Gastrocnemius medialis (tissue), 4 donors: ENCODE data around the gene MCCC2. TPM values are rescaled to one million over a fixed set of nuclear protein-coding genes. Genes with fewer than 3 reads are reported as not detected.
A peak's percentile ranks its signal among the peaks of the same experiment; 100 is the strongest.
"Not testable (repeated sequence)": the region's sequence is repeated elsewhere in the genome, so short reads cannot be mapped to it uniquely, and the experiment has no call there.

Source experiments
- ATAC-seq, 2 donors: fragments of 150-250 bp; one replicate each; pipeline ENCODE4 v1.9.1; 2016
- DNase-seq, 2 donors: peaks; one replicate each; pipeline ENCODE4 v3.0.0-alpha.2; 2019
- H3K27ac ChIP-seq, 4 donors: fragments of 200-600 bp; sonication (generic); 1 replicate in 1 of 4; 2 replicates in 3 of 4; pipeline ENCODE4 v1.5.1; 2016 to 2018; ENCODE audit warnings: mild to moderate bottlenecking in 2 of 4, moderate library complexity in 1 of 4
- H3K27me3 ChIP-seq, 3 donors: fragments of 200-600 bp; sonication (generic) in 2 of 3; 1 replicate in 1 of 3; 2 replicates in 2 of 3; pipeline versions ENCODE4 v1.5.1 to v1.6.0; 2016 to 2019; ENCODE audit warnings: mild to moderate bottlenecking in 1 of 3, moderate library complexity in 1 of 3
- H3K36me3 ChIP-seq, 2 donors: fragments of 200-600 bp; sonication (generic) in 1 of 2; one replicate each; pipeline ENCODE4 v1.5.1; 2017 to 2018
- H3K4me1 ChIP-seq, 2 donors: fragments of 200-600 bp; sonication (generic) in 1 of 2; one replicate each; pipeline ENCODE4 v1.5.1; 2016 to 2017; ENCODE audit warnings: mild to moderate bottlenecking in 2 of 2
- H3K4me3 ChIP-seq, 4 donors: fragments of 200-600 bp; sonication (generic) in 3 of 4; 1 replicate in 1 of 4; 2 replicates in 3 of 4; pipeline ENCODE4 v1.5.1; 2016 to 2019; ENCODE audit warnings: mild to moderate bottlenecking in 2 of 4
- H3K9me3 ChIP-seq, 3 donors: fragments of 200-600 bp; sonication (generic) in 2 of 3; 1 replicate in 1 of 3; 2 replicates in 2 of 3; pipeline ENCODE4 v1.5.1; 2016 to 2019
- POLR2A ChIP-seq, 2 donors: fragments of 450-650 bp; IDR thresholded peaks; one replicate each; pipeline ENCODE4 v1.6.1; 2017; ENCODE audit warnings: antibody characterized with exemption in 2 of 2, mild to moderate bottlenecking in 2 of 2, moderate library complexity in 2 of 2
- in situ Hi-C, 4 donors: fragments of 200-750 bp; cut with MboI; loops; one replicate each; pipeline versions ENCODE4 v1.15.0 to v1.8.0; 2017; ENCODE audit warnings: low sequenced_read_pairs in 4 of 4
- intact Hi-C: fragments of 100-400 bp; cut with DNase I; formaldehyde crosslinking; loops from one replicate; pipeline ENCODE4 v1.15.1; 2023; ENCODE audit warnings: low total_unique reads
- total RNA-seq, 4 donors: library from RNA; depleted of rRNA; stranded (reverse); fragments of >200 nt; gene quantifications; one replicate each; pipeline versions ENCODE4 v1.1.0 to v1.2.3, GENCODE V29; 2016
- TF ChIP-seq, protein P1 (sequence below), 5 experiments: fragments of 450-650 bp in 3 of 5; fragments of 200-600 bp in 2 of 5; sonication (generic) in 2 of 5; IDR thresholded peaks in 4 of 5; conservative IDR thresholded peaks in 1 of 5; 1 replicate in 4 of 5; 2 replicates in 1 of 5; pipeline ENCODE4 v1.5.1; 2016 to 2019; ENCODE audit warnings: antibody characterized with exemption in 5 of 5, mild to moderate bottlenecking in 3 of 5, moderate library complexity in 3 of 5

MCCC2 gene
- total RNA-seq, result 10 to 100 TPM; 41.4 to 51.4 (median 46.9) TPM

DNA sequence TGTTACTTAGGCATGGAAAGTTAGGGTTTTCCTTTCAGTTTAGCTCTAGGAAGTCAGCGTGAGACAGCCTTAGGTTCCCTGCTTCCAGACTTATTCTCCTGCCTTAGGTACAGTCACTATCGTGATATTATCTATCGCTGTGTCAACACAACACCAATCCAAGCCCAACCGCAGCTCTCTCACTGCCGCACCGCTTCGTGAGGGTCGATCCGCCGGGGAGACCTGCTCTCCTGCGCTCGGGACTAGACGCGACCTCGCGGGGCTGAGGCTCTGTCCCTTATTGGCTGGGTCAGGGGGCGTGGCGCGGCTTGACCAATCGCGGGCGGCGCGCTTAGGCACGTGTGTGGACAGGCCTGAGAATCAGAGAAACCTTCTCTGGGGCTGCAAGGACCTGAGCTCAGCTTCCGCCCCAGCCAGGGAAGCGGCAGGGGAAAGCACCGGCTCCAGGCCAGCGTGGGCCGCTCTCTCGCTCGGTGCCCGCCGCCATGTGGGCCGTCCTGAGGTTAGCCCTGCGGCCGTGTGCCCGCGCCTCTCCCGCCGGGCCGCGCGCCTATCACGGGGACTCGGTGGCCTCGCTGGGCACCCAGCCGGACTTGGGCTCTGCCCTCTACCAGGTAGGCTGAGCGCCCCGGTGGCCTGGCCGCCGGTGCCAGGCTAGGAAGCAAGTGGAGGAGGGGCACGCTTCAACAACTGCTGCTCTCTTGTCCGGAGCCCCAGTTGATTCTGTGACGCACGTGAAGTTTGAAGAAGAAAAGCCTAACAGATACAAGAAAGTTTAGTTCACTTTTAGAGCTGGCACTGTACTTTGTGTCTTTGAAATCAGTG, at the start of gene MCCC2:
Gene MCCC2 (plus strand): TSS at position 400 of the 825 bp plus-strand sequence. CDS start 86 bp downstream, at position 486.
- Histone ChIP-seq H3K4me1 (peaks cover 13 to 21% of the 10 kb centered on the region in 2 donors), H3K27ac (peak within 1 kb of the TSS; percentile 80 to 87 (median 85)), H3K9me3 (no peaks in the 10 kb centered on the region), H3K36me3 (no peaks in the 10 kb centered on the region), H3K27me3 (no peaks in the 10 kb centered on the region), H3K4me3 (peak within 1 kb of the TSS; percentile 68 to 92 (median 76))
- peak; percentile 96 to 99 for ATAC-seq
- peak; percentile 93 to 96 for DNase-seq
- intact Hi-C loops (no loop called here), in situ Hi-C loops (loop anchor here in 1 of 4 donors (10.0 kb wide), 1 partner anchor 718 kb away; no protein-coding TSS in a partner anchor)
- peak; percentile 60 to 84 for TF ChIP-seq POLR2A (IDR thresholded peaks at IDR 0.05)
- TF ChIP-seq, protein P1, sequence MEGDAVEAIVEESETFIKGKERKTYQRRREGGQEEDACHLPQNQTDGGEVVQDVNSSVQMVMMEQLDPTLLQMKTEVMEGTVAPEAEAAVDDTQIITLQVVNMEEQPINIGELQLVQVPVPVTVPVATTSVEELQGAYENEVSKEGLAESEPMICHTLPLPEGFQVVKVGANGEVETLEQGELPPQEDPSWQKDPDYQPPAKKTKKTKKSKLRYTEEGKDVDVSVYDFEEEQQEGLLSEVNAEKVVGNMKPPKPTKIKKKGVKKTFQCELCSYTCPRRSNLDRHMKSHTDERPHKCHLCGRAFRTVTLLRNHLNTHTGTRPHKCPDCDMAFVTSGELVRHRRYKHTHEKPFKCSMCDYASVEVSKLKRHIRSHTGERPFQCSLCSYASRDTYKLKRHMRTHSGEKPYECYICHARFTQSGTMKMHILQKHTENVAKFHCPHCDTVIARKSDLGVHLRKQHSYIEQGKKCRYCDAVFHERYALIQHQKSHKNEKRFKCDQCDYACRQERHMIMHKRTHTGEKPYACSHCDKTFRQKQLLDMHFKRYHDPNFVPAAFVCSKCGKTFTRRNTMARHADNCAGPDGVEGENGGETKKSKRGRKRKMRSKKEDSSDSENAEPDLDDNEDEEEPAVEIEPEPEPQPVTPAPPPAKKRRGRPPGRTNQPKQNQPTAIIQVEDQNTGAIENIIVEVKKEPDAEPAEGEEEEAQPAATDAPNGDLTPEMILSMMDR (IDR thresholded peaks at IDR 0.05 in 4 of 5, conservative IDR thresholded peaks at IDR 0.05 in 1 of 5), result no peak

GRCh38 chr5:71537687-71538086, 49.5 kb upstream of the MCCC2 start:
- Histone ChIP-seq H3K9me3 (no peaks in the 10 kb centered on the region), H3K4me3 (no peak overlapping the region), H3K27ac (no peak overlapping the region), H3K27me3 (no peaks in the 10 kb centered on the region), H3K4me1 (peaks cover 10 to 11% of the 10 kb centered on the region in 2 donors), H3K36me3 (peaks cover 0 to 40% of the 10 kb centered on the region in 2 donors)
- intact Hi-C loops (no loop called here), in situ Hi-C loops (no loop called here)
- no peak for TF ChIP-seq POLR2A (IDR thresholded peaks at IDR 0.05)
- TF ChIP-seq, protein P1 (IDR thresholded peaks at IDR 0.05 in 4 of 5, conservative IDR thresholded peaks at IDR 0.05 in 1 of 5), result no peak
- DNase-seq (no peak), ATAC-seq (no peak)

DNA sequence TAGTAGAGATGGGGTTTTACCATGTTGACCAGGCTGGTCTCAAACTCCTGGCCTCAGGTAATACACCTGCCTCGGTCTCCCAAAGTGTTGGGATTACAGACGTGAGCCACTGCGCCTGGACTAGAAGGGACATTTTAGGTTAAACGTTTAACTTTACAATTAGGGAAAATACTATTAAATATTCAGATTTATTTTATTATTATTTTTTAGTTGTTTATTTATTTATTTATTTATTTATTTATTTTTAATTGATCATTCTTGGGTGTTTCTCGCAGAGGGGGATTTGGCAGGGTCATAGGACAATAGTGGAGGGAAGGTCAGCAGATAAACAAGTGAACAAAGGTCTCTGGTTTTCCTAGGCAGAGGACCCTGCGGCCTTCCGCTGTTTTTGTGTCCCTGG, 36.3 kb upstream of the MCCC2 start:
- H3K4me1 ChIP-seq, H3K4me3 ChIP-seq, intact Hi-C loops, DNase-seq, H3K27ac ChIP-seq, ATAC-seq, in situ Hi-C loops, H3K9me3 ChIP-seq, H3K27me3 ChIP-seq: not testable (repeated sequence)
- peaks cover 0 to 64% of the 10 kb centered on the region in 2 donors for H3K36me3 ChIP-seq

DNA sequence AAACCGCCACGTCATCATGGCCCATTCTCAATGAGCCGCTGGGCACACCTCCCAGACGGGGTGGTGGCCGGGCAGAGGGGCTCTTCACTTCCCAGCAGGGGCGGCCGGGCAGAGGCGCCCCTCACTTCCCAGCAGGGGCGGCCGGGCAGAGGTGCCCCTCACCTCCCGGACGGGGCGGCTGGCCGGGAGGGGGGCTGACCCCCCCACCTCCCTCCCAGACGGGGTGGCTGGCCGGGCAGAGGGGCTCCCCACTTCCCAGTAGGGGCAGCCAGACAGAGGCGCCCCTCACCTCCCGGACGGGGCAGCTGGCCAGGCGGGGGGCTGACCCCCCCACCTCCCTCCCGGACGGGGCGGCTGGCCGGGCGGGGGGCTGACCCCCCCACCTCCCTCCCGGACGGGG, 35.6 kb upstream of the MCCC2 start:
- in situ Hi-C loops, H3K4me1 ChIP-seq, H3K27ac ChIP-seq, ATAC-seq, H3K27me3 ChIP-seq, DNase-seq, H3K4me3 ChIP-seq, H3K9me3 ChIP-seq, intact Hi-C loops: not testable (repeated sequence)
- peaks cover 0 to 62% of the 10 kb centered on the region in 2 donors for H3K36me3 ChIP-seq

DNA sequence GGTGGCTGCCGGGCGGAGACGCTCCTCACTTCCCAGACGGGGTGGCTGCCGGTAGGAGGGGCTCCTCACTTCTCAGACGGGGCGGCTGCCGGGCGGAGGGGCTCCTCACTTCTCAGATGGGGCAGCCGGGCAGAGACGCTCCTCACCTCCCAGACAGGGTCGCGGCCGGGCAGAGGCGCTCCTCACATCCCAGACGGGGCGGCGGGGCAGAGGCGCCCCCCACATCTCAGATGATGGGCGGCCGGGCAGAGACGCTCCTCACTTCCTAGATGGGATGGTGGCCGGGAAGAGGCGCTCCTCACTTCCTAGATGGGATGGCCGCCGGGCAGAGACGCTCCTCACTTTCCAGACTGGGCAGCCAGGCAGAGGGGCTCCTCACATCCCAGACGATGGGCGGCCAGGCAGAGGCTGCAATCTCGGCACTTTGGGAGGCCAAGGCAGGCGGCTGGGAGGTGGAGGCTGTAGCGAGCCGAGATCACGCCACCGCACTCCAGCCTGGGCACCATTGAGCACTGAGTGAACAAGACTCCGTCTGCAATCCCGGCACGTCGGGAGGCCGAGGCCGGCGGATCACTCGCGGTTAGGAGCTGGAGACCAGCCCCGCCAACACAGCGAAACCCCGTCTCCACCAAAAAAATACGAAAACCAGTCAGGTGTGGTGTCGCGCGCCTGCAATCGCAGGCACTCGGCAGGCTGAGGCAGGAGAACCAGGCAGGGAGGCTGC, 35.0 kb upstream of the MCCC2 start:
- H3K27me3 ChIP-seq, in situ Hi-C loops, H3K4me1 ChIP-seq, H3K4me3 ChIP-seq, intact Hi-C loops, H3K9me3 ChIP-seq, H3K27ac ChIP-seq, DNase-seq, ATAC-seq: not testable (repeated sequence)
- peaks cover 0 to 62% of the 10 kb centered on the region in 2 donors for H3K36me3 ChIP-seq

DNA sequence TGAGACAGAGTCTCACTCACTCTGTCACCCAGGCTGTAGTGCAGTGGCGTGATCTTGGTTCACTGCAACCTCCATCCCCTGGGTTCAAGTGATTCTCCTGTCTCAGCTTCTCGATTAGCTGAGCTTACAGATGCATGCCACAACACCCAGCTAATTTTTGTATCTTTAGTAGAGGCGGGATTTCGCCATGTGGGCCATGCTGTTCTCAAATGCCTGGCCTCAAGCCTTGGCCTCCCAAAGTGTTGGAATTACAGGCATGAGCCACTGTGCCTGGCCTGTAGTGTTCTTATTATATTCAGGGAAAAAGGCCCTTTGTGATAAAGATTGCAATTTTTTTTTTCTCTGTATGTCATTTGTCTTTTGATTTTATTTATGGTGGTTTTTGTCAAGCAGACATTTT, 24.0 kb upstream of the MCCC2 start:
- no peak for DNase-seq
- Histone ChIP-seq H3K27me3 (no peaks in the 10 kb centered on the region), H3K27ac (no peak overlapping the region), H3K36me3 (peaks cover 2 to 69% of the 10 kb centered on the region in 2 donors), H3K4me1 (no peaks in the 10 kb centered on the region), H3K9me3 (no peaks in the 10 kb centered on the region), H3K4me3 (no peak overlapping the region)
- in situ Hi-C loops (no loop called here), intact Hi-C loops (no loop called here)
- ATAC-seq, result no peak
- TF ChIP-seq POLR2A (IDR thresholded peaks at IDR 0.05), result no peak
- TF ChIP-seq, protein P1 (IDR thresholded peaks at IDR 0.05 in 4 of 5, conservative IDR thresholded peaks at IDR 0.05 in 1 of 5), result no peak
